HEK293 (cell line): ENCODE data around the gene THUMPD1.

ENCODE experiments used
- CTCF ChIA-PET: fragments of 350-600 bp; formaldehyde crosslinking; extraction: SDS; loops from one replicate; lab custom pipeline; 2021; ENCODE audit warnings: antibody characterized with exemption; lab: Yijun Ruan, JAX
- POLR2A ChIA-PET: fragments of 300-600 bp; formaldehyde crosslinking; extraction: SDS; loops from one replicate; lab custom pipeline; 2020; ENCODE audit warnings: antibody characterized with exemption, inconsistent platforms; lab: Yijun Ruan, JAX
- H3K27ac ChIP-seq: fragments of 200-500 bp; sonication (Bioruptor generic); 2 replicates; pipeline ENCODE4 v1.5.1; 2014; ENCODE audit warnings: low read depth, low read length, control low read depth, inconsistent platforms; ENCODE audit errors: extremely low read depth
- H3K36me3 ChIP-seq, 2 experiments: fragments of 200-500 bp in 1 of 2; sonication (Bioruptor generic) in 1 of 2; 1 replicate in 1 of 2; 2 replicates in 1 of 2; pipeline ENCODE4 v1.5.1; 2014 to 2017; ENCODE audit warnings: inconsistent platforms in 2 of 2, low read length in 2 of 2; ENCODE audit not compliant: control insufficient read depth in 2 of 2, insufficient read depth in 1 of 2
- H3K4me1 ChIP-seq: fragments of 200-500 bp; sonication (Bioruptor generic); 2 replicates; pipeline ENCODE4 v1.5.1; 2014; ENCODE audit warnings: mild to moderate bottlenecking, low read length, inconsistent platforms; ENCODE audit not compliant: control insufficient read depth, insufficient read depth
- H3K4me3 ChIP-seq: 2 replicates; pipeline ENCODE4 v1.5.1; 2011; ENCODE audit warnings: low read depth, mild to moderate bottlenecking, control low read depth, low read length, moderate library complexity
- H3K9me3 ChIP-seq: fragments of 200-500 bp; sonication (Bioruptor generic); 2 replicates; pipeline ENCODE4 v1.5.1; 2014; ENCODE audit warnings: low read depth, low read length, inconsistent platforms; ENCODE audit not compliant: control insufficient read depth, insufficient read depth
- BCL11B ChIP-seq: fragments of 450-650 bp; formaldehyde crosslinking; IDR thresholded peaks from 2 replicates; pipeline ENCODE4 v1.5.1; 2016; ENCODE audit warnings: low read depth, missing biosample characterization, missing genetic modification characterization
- SP2 ChIP-seq: fragments of 450-650 bp; formaldehyde crosslinking; IDR thresholded peaks from 2 replicates; pipeline ENCODE4 v1.5.1; 2016; ENCODE audit warnings: missing biosample characterization, missing genetic modification characterization
- TCF7L2 ChIP-seq: IDR thresholded peaks from 2 replicates; pipeline ENCODE4 v1.6.1; 2011; ENCODE audit warnings: low read depth, mild to moderate bottlenecking, inconsistent platforms, low read length, moderate library complexity, borderline replicate concordance
- TRIM28 ChIP-seq: IDR thresholded peaks from 2 replicates; pipeline ENCODE4 v1.6.1; 2011; ENCODE audit warnings: low read length, control low read depth, borderline replicate concordance
- ZBTB6 ChIP-seq: fragments of 450-650 bp; formaldehyde crosslinking; IDR thresholded peaks from 2 replicates; pipeline ENCODE4 v1.5.1; 2017; ENCODE audit warnings: missing biosample characterization, missing genetic modification characterization
- ZEB2 ChIP-seq: fragments of 450-650 bp; formaldehyde crosslinking; IDR thresholded peaks from 2 replicates; pipeline ENCODE4 v1.5.1; 2016; ENCODE audit warnings: missing biosample characterization, missing genetic modification characterization
- ZFHX2 ChIP-seq: fragments of 450-650 bp; formaldehyde crosslinking; conservative IDR thresholded peaks from 2 replicates; pipeline ENCODE4 v1.5.1; 2016; ENCODE audit warnings: missing biosample characterization, missing genetic modification characterization
- ZFP3 ChIP-seq: fragments of 450-650 bp; formaldehyde crosslinking; IDR thresholded peaks from 2 replicates; pipeline ENCODE4 v1.5.1; 2016; ENCODE audit warnings: low read depth, missing biosample characterization, missing genetic modification characterization
- ZNF138 ChIP-seq: fragments of 450-650 bp; formaldehyde crosslinking; IDR thresholded peaks from 2 replicates; pipeline ENCODE4 v1.5.1; 2016; ENCODE audit warnings: missing biosample characterization, missing genetic modification characterization, borderline replicate concordance
- ZNF174 ChIP-seq: fragments of 450-650 bp; formaldehyde crosslinking; IDR thresholded peaks from 2 replicates; pipeline ENCODE4 v1.5.0; 2017; ENCODE audit warnings: missing biosample characterization, mild to moderate bottlenecking, missing genetic modification characterization
- ZNF211 ChIP-seq: fragments of 450-650 bp; formaldehyde crosslinking; IDR thresholded peaks from 2 replicates; pipeline ENCODE4 v1.5.1; 2016; ENCODE audit warnings: low read depth, missing biosample characterization, missing genetic modification characterization
- ZNF423 ChIP-seq: fragments of 450-650 bp; formaldehyde crosslinking; IDR thresholded peaks from 2 replicates; pipeline ENCODE4 v1.5.1; 2016; ENCODE audit warnings: missing biosample characterization, missing genetic modification characterization
- ZNF433 ChIP-seq: fragments of 450-650 bp; formaldehyde crosslinking; IDR thresholded peaks from 2 replicates; pipeline ENCODE4 v1.5.1; 2016; ENCODE audit warnings: missing biosample characterization, missing genetic modification characterization, low read depth
- ZNF521 ChIP-seq: fragments of 450-650 bp; formaldehyde crosslinking; IDR thresholded peaks from 2 replicates; pipeline ENCODE4 v1.5.1; 2017; ENCODE audit warnings: missing biosample characterization, mild to moderate bottlenecking, missing genetic modification characterization
- ZNF585B ChIP-seq: fragments of 450-650 bp; formaldehyde crosslinking; IDR thresholded peaks from 2 replicates; pipeline ENCODE4 v1.5.1; 2016; ENCODE audit warnings: missing biosample characterization, missing genetic modification characterization
- ZNF610 ChIP-seq: fragments of 450-650 bp; formaldehyde crosslinking; IDR thresholded peaks from 2 replicates; pipeline ENCODE4 v1.5.1; 2016; ENCODE audit warnings: missing biosample characterization, missing genetic modification characterization, borderline replicate concordance
- ZNF658 ChIP-seq: fragments of 450-650 bp; formaldehyde crosslinking; IDR thresholded peaks from 2 replicates; pipeline ENCODE4; 2016; ENCODE audit warnings: missing biosample characterization, missing genetic modification characterization
- ZNF707 ChIP-seq: fragments of 450-650 bp; formaldehyde crosslinking; IDR thresholded peaks from 2 replicates; pipeline ENCODE4 v1.5.1; 2016; ENCODE audit warnings: missing biosample characterization, missing genetic modification characterization
- ZNF837 ChIP-seq: fragments of 450-650 bp; formaldehyde crosslinking; IDR thresholded peaks from 2 replicates; pipeline ENCODE4 v1.5.1; 2016; ENCODE audit warnings: missing biosample characterization, missing genetic modification characterization
- TF ChIP-seq, protein P1 (sequence below): fragments of 450-650 bp; formaldehyde crosslinking; optimal IDR thresholded peaks from 2 replicates; pipeline ENCODE3; 2016; ENCODE audit warnings: missing biosample characterization, mild to moderate bottlenecking, missing genetic modification characterization
- TF ChIP-seq, protein P2 (sequence below): fragments of 450-650 bp; formaldehyde crosslinking; IDR thresholded peaks from 2 replicates; pipeline ENCODE4 v1.5.1; 2016; ENCODE audit warnings: missing biosample characterization, missing genetic modification characterization
- TF ChIP-seq, protein P3 (sequence below): fragments of 450-650 bp; formaldehyde crosslinking; conservative IDR thresholded peaks from 2 replicates; pipeline ENCODE4 v1.5.1; 2016; ENCODE audit warnings: low read depth, missing biosample characterization, missing genetic modification characterization

Gene THUMPD1

DNA sequence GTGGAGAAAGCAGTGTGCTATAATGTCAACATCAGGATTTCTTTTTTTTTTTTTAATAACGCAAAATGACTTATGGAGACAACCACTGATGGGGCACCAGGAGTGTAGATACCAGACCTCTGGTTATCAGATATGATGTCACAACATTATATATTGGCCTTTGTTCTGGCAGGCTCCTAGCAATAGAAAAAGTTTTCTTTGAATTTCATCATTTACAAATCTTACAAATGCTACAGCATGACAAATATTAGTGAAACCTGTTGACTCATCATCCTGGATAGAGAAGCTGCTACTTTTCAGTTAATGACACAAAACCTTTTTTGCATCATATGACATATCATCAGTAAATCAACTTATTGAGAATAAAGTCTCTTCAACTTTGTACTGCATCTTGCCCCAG is 6.1 kb downstream of the THUMPD1 start:
- POLR2A ChIA-PET, result no interaction called here
- H3K36me3 ChIP-seq, result peaks cover 35 to 49% of the 10 kb centered on the region in 2 experiments
- CTCF ChIA-PET, result interaction anchor here (0.6 kb wide), 1 partner anchor 36 kb away, joined by 4 read pairs; no protein-coding TSS in a partner anchor
- H3K9me3 ChIP-seq, result no peaks in the 10 kb centered on the region
- H3K4me3 ChIP-seq, result no peak overlapping the region
- TF ChIP-seq, protein P1, sequence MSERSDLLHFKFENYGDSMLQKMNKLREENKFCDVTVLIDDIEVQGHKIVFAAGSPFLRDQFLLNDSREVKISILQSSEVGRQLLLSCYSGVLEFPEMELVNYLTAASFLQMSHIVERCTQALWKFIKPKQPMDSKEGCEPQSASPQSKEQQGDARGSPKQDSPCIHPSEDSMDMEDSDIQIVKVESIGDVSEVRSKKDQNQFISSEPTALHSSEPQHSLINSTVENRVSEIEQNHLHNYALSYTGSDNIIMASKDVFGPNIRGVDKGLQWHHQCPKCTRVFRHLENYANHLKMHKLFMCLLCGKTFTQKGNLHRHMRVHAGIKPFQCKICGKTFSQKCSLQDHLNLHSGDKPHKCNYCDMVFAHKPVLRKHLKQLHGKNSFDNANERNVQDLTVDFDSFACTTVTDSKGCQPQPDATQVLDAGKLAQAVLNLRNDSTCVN (tag by site-specific recombination), result no peak
- no peak for TF ChIP-seq ZNF211
- TF ChIP-seq, protein P2, sequence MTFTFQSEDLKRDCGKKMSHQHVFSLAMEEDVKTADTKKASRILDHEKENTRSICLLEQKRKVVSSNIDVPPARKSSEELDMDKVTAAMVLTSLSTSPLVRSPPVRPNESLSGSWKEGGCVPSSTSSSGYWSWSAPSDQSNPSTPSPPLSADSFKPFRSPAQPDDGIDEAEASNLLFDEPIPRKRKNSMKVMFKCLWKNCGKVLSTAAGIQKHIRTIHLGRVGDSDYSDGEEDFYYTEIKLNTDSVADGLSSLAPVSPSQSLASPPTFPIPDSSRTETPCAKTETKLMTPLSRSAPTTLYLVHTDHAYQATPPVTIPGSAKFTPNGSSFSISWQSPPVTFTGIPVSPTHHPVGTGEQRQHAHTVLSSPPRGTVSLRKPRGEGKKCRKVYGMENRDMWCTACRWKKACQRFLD (tag by site-specific recombination), result no peak
- no peak for TF ChIP-seq TCF7L2
- no peak for TF ChIP-seq ZNF585B (tag by site-specific recombination)
- no peak for TF ChIP-seq ZNF837 (tag by site-specific recombination)
- TF ChIP-seq ZNF423 (tag by site-specific recombination), result no peak
- no peak for TF ChIP-seq ZNF138 (tag by site-specific recombination)
- TF ChIP-seq ZNF433 (tag by site-specific recombination), result no peak
- TF ChIP-seq ZNF521, result no peak
- TF ChIP-seq ZNF658 (tag by site-specific recombination), result no peak
- no peak for TF ChIP-seq ZFP3 (tag by site-specific recombination)
- no peak for TF ChIP-seq BCL11B (tag by site-specific recombination)
- no peak for TF ChIP-seq SP2 (tag by site-specific recombination)
- no peak for TF ChIP-seq ZFHX2 (tag by site-specific recombination)
- no peak for TF ChIP-seq ZNF174 (tag by site-specific recombination)
- TF ChIP-seq, all 188 proteins: peak for 0
- Histone ChIP-seq H3K4me1 (peaks cover 5% of the 10 kb centered on the region; the same call in 1 of the 2 replicates), H3K27ac (no peak overlapping the region)

- Histone ChIP-seq H3K9me3 (no peaks in the 10 kb centered on the region), H3K4me3 (no peak overlapping the region), H3K36me3 (peaks cover 35 to 49% of the 10 kb centered on the region in 2 experiments), H3K27ac (no peak overlapping the region), H3K4me1 (peaks cover under 1% of the 10 kb centered on the region; the same call in 1 of the 2 replicates)
- POLR2A ChIA-PET, result no interaction called here
- CTCF ChIA-PET, result no interaction called here
- no peak for TF ChIP-seq TRIM28
- no peak for TF ChIP-seq ZNF610 (tag by site-specific recombination)
Observed at GRCh38 chr16:20734782-20735181, 6.8 kb downstream of the THUMPD1 start.

DNA sequence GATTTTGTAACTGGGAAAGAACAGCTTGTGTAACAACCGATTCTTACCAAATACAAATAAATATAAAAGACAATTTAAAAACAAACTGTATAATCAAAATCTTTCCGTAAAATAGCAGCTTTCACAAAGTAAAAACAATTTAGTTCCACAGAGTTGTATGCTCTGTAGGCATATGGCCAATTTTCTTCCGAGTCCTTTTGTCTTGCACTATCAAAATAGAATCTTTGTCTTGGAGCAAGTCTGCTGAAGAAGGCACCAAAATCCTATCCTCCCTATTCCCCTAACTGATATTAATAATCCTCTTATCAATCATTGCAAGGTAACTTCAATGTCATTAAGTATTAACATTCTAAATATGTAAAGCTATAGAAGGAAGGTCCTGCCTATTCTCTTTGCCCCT is 7.6 kb downstream of the THUMPD1 start:
- H3K27ac ChIP-seq, result no peak overlapping the region
- no peaks in the 10 kb centered on the region for H3K9me3 ChIP-seq
- ChIA-PET CTCF (no interaction called here), POLR2A (no interaction called here)
- H3K36me3 ChIP-seq, result peaks cover 33 to 49% of the 10 kb centered on the region in 2 experiments
- no peaks in the 10 kb centered on the region for H3K4me1 ChIP-seq
- H3K4me3 ChIP-seq, result no peak overlapping the region
- TF ChIP-seq ZNF707 (tag by site-specific recombination) (no peak), ZBTB6 (tag by site-specific recombination) (no peak), ZEB2 (tag by site-specific recombination) (no peak)
- TF ChIP-seq, protein P3, sequence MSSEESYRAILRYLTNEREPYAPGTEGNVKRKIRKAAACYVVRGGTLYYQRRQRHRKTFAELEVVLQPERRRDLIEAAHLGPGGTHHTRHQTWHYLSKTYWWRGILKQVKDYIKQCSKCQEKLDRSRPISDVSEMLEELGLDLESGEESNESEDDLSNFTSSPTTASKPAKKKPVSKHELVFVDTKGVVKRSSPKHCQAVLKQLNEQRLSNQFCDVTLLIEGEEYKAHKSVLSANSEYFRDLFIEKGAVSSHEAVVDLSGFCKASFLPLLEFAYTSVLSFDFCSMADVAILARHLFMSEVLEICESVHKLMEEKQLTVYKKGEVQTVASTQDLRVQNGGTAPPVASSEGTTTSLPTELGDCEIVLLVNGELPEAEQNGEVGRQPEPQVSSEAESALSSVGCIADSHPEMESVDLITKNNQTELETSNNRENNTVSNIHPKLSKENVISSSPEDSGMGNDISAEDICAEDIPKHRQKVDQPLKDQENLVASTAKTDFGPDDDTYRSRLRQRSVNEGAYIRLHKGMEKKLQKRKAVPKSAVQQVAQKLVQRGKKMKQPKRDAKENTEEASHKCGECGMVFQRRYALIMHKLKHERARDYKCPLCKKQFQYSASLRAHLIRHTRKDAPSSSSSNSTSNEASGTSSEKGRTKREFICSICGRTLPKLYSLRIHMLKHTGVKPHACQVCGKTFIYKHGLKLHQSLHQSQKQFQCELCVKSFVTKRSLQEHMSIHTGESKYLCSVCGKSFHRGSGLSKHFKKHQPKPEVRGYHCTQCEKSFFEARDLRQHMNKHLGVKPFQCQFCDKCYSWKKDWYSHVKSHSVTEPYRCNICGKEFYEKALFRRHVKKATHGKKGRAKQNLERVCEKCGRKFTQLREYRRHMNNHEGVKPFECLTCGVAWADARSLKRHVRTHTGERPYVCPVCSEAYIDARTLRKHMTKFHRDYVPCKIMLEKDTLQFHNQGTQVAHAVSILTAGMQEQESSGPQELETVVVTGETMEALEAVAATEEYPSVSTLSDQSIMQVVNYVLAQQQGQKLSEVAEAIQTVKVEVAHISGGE, result no peak
